Epidermal melanocyte (primary cell): ENCODE measurements around the gene THY1.
"Not testable (repeated sequence)": the region's sequence is repeated elsewhere in the genome, so short reads cannot be mapped to it uniquely, and the experiment has no call there.

Source experiments
- DNase-seq: peaks from one replicate; pipeline ENCODE4 v3.0.0; 2011; ENCODE audit warnings: low spot score; ENCODE audit not compliant: insufficient read length

THY1 gene

DNA sequence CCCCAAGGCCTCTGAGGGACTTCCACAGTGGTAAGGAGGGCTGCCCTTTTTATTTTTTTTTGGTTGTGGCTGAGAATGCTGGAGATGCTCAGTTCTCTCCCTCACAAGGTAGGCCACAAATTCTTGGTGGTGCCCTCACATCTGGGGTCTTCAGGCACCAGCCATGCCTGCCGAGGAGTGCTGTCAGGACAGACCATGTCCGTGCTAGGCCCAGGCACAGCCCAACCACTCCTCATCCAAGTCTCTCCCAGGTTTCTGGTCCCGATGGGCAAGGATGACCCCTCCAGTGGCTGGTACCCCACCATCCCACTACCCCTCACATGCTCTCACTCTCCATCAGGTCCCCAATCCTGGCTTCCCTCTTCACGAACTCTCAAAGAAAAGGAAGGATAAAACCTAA lies 4.2 kb downstream of the THY1 start:
- no peak for DNase-seq

DNA sequence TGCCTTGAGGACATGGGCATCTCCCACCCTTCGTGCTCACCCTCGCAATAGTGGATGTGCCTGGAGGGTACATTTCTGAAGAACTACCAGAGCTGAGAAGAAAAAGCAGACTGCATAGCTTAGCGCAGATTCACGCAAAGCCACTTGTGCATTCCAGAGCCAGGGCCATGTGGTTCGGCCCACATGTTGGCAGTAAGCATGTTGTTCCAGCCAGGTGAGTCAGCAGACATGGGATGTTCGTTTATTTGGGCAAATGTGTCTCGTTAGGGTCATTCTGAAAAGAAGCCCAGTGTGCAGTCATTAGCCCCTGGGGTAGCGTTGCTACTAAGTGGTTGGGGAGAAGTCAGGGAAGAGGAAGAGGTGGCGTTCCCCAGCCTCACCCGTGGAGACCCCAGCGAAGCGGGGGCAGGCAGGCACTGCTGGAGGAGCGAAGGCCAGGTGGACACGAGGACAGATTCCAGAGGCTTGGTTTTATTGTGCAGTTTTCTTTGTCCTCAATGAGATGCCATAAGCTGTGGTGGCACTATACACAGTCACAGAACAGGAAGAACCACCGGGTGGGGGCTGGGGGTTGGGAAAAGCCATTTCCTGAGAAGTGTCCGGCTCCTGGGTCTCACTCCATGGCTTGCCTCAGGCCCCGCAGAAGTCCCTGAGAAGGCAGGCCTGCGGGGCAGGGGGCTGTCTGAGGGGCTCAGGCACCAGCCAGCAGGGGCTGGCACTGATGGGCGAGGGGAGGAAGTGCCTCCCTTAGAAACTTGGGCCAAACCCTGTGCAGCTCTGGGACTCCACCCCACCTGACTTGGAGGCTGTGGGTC lies 5.0 kb downstream of the THY1 start:
- no peak for DNase-seq

DNA sequence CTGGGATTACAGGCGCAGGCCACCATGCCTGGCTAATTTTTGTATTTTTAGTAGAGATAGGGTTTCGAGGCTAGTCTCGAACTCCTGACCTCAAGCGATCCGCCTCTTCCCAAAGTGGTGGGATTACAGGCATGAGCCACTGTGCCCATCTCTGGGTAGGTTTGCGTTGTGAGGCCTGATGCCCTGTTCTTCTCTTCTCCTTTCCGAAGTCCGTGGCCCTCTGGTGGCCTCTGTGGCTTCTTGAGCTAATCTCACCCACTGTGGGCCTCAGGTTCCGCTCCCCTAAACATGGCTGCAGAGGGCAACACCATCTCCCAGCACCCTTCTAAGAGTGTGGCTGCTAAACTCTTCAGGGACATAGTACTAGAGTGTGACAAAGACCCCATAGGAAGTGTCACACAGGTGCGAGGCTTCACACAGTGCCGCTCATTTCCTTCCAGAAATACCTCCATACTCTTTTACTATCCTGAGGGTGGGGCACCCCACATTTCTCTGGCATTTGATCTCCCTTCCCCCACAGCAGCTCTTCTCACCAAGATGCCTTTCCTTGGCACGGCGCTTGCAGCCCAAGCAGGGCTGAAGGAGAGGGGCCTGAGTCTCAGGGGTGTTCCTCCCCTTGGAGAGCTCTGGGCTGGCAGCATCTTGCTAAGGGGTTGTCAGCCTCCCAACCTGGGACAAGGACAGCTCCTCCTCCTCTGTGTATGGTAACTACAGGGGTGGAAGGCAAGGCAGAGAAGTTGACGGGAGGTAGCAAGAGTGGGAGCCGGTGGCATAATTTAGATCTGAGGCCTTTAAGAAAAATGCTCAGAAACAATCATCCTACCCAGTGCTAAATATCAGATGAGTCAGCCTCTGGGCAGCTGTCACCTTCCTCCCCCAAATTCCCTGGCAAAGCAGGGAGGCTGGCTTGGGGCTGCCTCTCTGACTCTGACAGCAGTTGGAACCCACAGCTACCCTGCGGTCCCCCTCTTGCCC lies 6.1 kb downstream of the THY1 start:
- DNase-seq = no peak

DNA sequence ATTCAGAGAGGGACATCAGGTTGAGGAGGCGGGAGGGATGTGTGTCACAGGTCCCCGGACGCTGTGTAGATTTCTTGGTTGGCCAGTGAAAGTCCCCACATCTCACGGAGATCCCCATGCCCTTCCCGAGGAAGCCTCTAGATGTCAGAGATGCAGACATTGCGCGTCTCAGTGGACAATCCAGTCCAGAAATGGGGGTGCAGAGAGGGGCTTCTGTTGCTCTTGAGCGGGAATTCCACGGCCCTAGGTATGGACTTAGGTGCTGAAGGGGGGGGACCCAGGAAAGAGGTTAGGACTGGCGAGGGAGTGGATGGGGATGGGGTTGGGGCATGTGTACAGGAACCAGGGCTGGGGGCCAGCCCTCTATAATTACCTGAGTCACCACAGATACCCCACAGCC lies 7.0 kb downstream of the THY1 start:
- DNase-seq = no peak

DNA sequence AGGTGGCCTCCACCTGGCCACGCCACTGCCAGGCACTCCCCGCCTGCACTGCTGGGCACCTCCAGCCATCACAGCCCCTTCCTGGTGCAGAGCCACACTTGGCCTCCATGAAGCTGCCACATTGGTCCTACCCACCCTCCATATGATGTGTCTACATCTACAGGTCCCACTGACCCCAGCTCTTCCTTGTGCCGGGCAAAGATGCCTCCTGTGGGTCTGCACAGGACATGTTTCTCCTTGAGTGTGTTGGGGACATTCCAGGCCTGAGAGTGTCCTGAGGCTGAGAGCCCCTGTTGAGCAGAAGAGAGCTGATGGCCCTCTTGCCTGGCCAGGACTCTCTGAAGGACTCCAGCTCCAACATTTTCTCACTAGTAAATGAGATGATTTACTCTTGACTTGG lies 7.5 kb downstream of the THY1 start:
- DNase-seq = no peak

GRCh38 chr11:119414734-119415133 lies 8.2 kb downstream of the THY1 start:
- DNase-seq = no peak

DNA sequence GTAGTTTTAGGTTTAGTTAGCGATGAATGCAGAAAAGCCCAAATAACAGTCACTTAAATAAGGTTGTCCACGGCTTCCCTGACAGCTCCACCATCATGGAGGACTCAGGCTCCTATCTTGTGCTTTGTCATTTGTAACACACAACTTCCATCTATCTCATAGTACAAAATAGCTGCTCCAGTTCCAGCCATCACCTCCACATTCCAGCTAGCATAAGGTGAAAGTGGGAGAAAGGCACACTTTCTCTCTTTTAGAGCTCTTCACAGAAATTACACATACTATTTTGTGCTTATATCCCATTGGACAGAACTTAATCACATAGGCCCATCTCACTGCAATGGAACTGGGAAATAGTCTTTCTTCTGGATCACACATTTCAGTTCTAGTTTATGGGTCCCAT lies 8.7 kb downstream of the THY1 start:
- no peak for DNase-seq

DNA sequence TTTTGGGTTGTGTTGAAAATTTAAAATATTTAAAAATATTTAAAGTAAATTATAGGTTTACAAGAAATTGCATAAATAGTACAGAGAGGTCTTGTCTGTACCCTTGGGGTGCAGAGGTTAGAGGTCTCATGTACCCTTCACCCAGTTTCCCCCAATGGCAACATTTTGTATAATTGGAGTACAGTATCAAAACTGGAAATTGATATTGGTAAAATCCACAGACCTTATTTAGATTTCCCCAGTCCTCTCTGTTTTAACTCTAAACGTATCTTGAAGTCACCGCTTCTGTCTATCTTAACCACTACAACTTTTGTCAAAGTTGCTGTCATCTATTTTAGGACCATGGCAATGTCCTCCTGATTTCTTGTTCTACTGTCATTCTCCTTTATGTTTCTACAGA lies 10.9 kb downstream of the THY1 start:
- no peak for DNase-seq

DNA sequence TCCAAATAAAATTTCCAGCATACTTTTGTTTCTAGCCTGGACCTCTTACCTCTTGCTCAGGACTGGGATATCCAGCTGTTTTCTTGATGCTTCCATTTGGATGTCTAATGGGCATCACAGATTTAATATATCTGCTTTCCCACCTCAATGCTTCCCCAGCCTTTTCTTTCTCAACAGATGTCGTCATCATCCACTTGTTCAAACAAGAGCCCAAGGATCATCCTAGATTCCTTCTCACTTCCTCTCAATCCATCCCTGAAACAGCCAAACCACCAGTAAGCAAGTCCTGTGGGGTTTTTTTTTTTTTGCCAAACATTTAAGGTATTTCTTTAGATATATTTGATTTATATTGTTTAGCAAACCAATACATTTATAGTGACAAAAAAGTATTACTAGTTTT lies 12.5 kb downstream of the THY1 start:
- DNase-seq = no peak

DNA sequence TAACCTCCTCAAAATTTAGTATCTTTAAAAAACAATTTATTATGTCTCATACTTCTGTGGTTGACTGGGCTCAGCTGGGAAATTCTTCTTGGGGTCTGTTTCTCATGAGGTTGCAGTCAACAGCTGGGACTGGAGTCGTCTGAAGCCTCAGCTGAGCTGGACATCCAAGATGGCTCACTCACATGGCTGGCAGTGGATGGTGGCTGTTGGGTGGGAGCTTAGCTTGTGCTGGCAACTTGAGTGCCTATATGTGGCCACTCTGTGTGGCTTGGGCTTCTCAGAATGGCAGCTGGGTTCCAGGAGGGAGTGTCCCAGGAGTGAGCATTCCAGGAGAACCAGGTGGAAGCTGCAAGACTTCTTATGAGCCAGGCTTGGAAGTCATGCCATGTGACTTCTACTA lies 13.2 kb downstream of the THY1 start:
- no peak for DNase-seq

GRCh38 chr11:119406005-119406404 lies 17.0 kb downstream of the THY1 start:
- DNase-seq = no peak

GRCh38 chr11:119405448-119405847 lies 17.5 kb downstream of the THY1 start:
- not testable (repeated sequence) for DNase-seq

DNA sequence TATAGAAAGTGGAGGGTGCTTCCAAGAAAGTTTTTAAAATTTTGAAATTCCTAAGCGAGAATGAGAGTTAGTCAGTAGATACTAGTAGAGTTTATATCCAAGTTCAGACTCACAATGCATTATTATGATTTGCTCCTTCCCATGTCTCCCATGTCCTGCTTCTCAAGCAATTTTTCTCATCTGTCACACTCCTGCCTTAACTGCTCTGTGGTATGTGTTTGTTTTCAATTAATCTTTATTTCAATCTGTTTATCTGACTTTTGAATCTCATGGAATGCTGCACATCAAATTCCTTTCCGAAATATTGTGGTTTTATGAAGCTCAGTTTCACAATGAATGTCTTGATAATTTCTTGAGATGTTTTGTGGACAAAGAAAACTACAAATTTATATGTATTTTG lies 18.1 kb downstream of the THY1 start:
- no peak for DNase-seq

GRCh38 chr11:119403021-119403420 lies 20.0 kb downstream of the THY1 start:
- DNase-seq = no peak

GRCh38 chr11:119402470-119402869 lies 20.5 kb downstream of the THY1 start:
- no peak for DNase-seq

GRCh38 chr11:119400860-119401259 lies 22.1 kb downstream of the THY1 start:
- DNase-seq = no peak

- no peak for DNase-seq
Observed at GRCh38 chr11:119397740-119398139, 25.2 kb downstream of the THY1 start.

DNA sequence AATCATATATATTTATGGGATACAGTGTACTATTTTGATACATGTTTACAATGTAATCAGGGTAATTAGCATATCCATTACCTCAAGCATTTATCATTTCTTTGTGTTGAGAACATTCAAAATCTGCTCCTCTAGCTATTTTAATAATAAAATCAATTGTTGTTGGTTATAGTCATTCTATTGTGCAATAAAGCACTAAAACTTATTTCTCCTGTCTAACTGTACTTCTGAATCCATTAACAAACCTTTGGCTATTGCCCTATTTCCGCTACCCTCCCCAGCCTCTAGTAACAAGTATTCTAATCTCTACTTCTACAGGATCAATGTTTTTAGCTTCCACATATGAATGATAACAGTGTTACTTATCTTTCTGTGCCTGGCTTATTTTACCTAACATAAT lies 26.1 kb downstream of the THY1 start:
- no peak for DNase-seq

DNA sequence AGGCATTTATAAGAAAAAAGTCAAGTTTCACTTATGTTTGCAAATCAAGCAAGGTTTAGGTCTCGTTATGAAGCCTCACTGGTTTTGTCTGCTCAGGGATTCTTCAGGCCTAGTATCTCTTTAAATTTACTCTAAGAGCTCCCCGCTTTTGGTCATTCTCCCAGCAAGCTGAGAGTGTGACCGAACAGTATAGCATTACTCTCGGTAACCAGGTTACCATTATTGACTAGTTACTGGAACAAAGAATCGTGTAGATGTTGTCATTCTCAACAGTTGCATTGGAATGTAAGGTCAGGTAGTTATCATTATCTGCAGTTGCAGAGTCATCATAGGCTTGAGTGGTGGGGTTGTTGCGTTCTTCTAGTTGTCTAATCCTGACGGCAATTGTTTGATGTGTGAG lies 31.7 kb downstream of the THY1 start:
- no peak for DNase-seq

DNA sequence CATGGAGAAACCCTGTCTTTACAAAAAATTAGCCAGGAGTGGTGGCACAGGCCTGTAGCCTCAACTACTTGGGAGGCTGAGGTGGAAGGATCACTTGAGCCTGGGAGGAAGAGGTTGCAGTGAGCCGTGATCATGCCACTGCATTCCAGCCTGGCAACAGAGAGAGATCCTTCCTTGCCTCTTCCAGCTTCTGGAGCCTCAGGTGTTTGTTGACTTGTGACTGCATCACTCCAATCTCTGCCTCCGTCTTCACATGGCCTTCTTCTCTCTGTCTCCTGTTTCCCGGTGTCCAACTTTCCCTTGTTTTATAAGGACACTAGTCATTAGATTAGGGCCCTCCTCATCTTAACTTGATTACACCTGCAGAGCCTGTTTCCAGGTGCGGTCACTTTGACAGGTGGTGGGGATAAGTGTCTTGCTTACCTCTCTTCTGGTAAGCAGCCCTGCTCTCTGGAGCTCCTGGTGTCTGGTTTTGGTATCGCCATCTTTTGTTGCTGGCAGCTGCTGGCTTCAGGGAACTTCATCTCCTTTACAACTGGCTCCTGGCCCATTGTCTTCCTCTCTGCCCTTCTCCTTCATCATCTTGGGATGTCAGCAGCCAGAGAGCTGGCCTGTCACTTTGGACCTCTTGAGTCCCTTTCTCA lies 33.2 kb downstream of the THY1 start:
- DNase-seq = no peak

DNA sequence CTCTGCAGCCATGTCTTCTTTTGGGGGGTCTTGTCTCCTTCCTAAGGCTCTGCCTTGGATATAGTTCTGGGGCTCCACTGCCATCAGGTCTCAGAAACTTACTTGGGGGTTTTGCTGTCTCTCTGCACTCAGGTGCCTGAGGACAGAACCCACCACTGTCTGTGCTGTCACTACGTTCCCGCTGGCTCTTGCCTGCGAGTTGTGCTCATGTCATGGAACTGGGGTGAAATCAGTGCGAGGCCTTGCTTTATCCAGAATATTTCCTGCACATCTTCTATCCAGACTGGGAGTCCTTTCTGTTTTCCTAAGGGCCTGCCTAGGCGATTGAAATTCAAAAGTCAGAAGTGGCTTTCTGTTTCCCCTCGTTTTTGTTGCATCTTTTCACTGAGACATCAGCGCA lies 34.9 kb downstream of the THY1 start:
- DNase-seq = no peak

GRCh38 chr11:119384332-119384731 lies 38.6 kb downstream of the THY1 start:
- DNase-seq = no peak
